GM12892 (cell line): Measurements from ENCODE around the gene ZFYVE28.

ENCODE experiments used
- DNase-seq: peaks from one replicate; pipeline ENCODE4 v3.0.0; 2011; ENCODE audit not compliant: insufficient read length
- FAIRE-seq: peaks from 2 replicates; lab custom pipeline; 2011; peaks lifted over from hg19 to GRCh38; lab: Jason Lieb, UNC
- POLR2A ChIP-seq: IDR thresholded peaks from 2 replicates; pipeline ENCODE4 v1.6.1; 2011; ENCODE audit warnings: low read depth, low read length, control low read depth
- POLR2AphosphoS5 ChIP-seq: IDR thresholded peaks from 2 replicates; pipeline ENCODE4 v1.6.1; 2011; ENCODE audit warnings: low read depth, low read length, control low read depth
- TAF1 ChIP-seq: IDR thresholded peaks from 2 replicates; pipeline ENCODE4 v1.6.1; 2011; ENCODE audit warnings: low read depth, mild to moderate bottlenecking, control low read depth, low read length, borderline replicate concordance

Gene ZFYVE28

GRCh38 chr4:2399216-2399615 is 19.2 kb downstream of the ZFYVE28 start:
- no peak for TF ChIP-seq POLR2AphosphoS5
- TF ChIP-seq TAF1: no peak
- TF ChIP-seq POLR2A: no peak
- FAIRE-seq (no peak), DNase-seq (no peak)

- no peak for TF ChIP-seq POLR2AphosphoS5
- no peak for TF ChIP-seq TAF1
- TF ChIP-seq POLR2A: no peak
- DNase-seq (no peak), FAIRE-seq (no peak)
These were observed 20.7 kb downstream of the ZFYVE28 start for GRCh38 chr4:2397596-2398379.

GRCh38 chr4:2396781-2397368 is 21.6 kb downstream of the ZFYVE28 start:
- no peak for DNase-seq
- no peak for FAIRE-seq
- TF ChIP-seq TAF1: no peak
- TF ChIP-seq POLR2AphosphoS5: no peak
- no peak for TF ChIP-seq POLR2A

- DNase-seq (no peak), FAIRE-seq (no peak)
- TF ChIP-seq TAF1 (no peak), POLR2A (no peak), POLR2AphosphoS5 (no peak)
These were observed 22.9 kb downstream of the ZFYVE28 start for GRCh38 chr4:2395584-2395983.

GRCh38 chr4:2395038-2395437 is 23.4 kb downstream of the ZFYVE28 start:
- no peak for FAIRE-seq
- no peak for DNase-seq
- TF ChIP-seq POLR2A (no peak), TAF1 (no peak), POLR2AphosphoS5 (no peak)

- FAIRE-seq (no peak), DNase-seq (no peak)
- no peak for TF ChIP-seq POLR2A
- TF ChIP-seq TAF1: no peak
- no peak for TF ChIP-seq POLR2AphosphoS5
These were observed 23.9 kb downstream of the ZFYVE28 start for GRCh38 chr4:2394528-2394927.

GRCh38 chr4:2393353-2394270 is 24.8 kb downstream of the ZFYVE28 start:
- TF ChIP-seq TAF1 (no peak), POLR2AphosphoS5 (no peak), POLR2A (no peak)
- FAIRE-seq (no peak), DNase-seq (no peak)

GRCh38 chr4:2390784-2391421 is 27.5 kb downstream of the ZFYVE28 start:
- TF ChIP-seq TAF1 (no peak), POLR2AphosphoS5 (no peak), POLR2A (no peak)
- FAIRE-seq: no peak

GRCh38 chr4:2390146-2390545 is 28.3 kb downstream of the ZFYVE28 start:
- FAIRE-seq (no peak), DNase-seq (no peak)
- TF ChIP-seq POLR2AphosphoS5: no peak

More at GRCh38 chr4:2390784-2391421, 27.5 kb downstream of the ZFYVE28 start:
- no peak for DNase-seq

GRCh38 chr4:2389691-2390090 is 28.8 kb downstream of the ZFYVE28 start:
- no peak for DNase-seq
- TF ChIP-seq POLR2A (no peak), POLR2AphosphoS5 (no peak), TAF1 (no peak)
- no peak for FAIRE-seq

GRCh38 chr4:2388429-2389182 is 29.8 kb downstream of the ZFYVE28 start:
- FAIRE-seq (no peak), DNase-seq (no peak)
- TF ChIP-seq POLR2A: no peak
- TF ChIP-seq TAF1: no peak
- TF ChIP-seq POLR2AphosphoS5: no peak
